ENCODE data around the gene KDF1.

The KDF1 gene

DNA sequence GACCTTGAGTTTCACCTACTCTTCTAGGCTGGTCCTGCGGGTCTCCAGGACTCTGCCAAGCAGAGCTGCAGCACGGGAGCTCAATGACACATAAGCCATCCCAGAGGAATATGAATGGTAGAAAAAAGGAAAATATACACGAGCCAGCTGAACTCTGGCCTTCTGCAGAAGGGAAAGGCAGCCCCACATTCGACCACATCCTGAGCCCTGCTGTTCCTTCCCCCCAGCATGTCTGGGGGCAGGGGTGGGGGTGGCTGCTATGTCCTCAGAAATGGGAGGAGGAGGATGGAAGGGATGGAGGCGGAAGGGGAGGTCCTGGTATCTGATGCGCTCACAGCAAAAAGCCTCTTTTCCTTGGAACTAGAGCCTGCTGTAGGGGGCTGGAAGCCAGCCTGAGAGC, 12.1 kb upstream of the KDF1 start:
- no peaks in the 10 kb centered on the region for H4K20me1 ChIP-seq (ENCODE audit: insufficient read depth, low read length)
- H3K4me2 ChIP-seq (ENCODE audit: low read length): no peak overlapping the region
- TF ChIP-seq EZH2phosphoT487 (IDR thresholded peaks at IDR 0.05; ENCODE audit: low read depth): no peak
- TF ChIP-seq, protein P1, sequence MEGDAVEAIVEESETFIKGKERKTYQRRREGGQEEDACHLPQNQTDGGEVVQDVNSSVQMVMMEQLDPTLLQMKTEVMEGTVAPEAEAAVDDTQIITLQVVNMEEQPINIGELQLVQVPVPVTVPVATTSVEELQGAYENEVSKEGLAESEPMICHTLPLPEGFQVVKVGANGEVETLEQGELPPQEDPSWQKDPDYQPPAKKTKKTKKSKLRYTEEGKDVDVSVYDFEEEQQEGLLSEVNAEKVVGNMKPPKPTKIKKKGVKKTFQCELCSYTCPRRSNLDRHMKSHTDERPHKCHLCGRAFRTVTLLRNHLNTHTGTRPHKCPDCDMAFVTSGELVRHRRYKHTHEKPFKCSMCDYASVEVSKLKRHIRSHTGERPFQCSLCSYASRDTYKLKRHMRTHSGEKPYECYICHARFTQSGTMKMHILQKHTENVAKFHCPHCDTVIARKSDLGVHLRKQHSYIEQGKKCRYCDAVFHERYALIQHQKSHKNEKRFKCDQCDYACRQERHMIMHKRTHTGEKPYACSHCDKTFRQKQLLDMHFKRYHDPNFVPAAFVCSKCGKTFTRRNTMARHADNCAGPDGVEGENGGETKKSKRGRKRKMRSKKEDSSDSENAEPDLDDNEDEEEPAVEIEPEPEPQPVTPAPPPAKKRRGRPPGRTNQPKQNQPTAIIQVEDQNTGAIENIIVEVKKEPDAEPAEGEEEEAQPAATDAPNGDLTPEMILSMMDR (IDR thresholded peaks at IDR 0.05; ENCODE audit: low read depth, low read length): no peak
- H3K79me2 ChIP-seq (ENCODE audit: low read length): no peaks in the 10 kb centered on the region
- H3K9me3 ChIP-seq (ENCODE audit: insufficient read depth, low read length): no peaks in the 10 kb centered on the region
- no peak overlapping the region for H3K4me3 ChIP-seq (ENCODE audit: low read length)
- H3K4me1 ChIP-seq (ENCODE audit: low read length): no peaks in the 10 kb centered on the region
- no peaks in the 10 kb centered on the region for H3K36me3 ChIP-seq (replicated peaks; ENCODE audit: low read depth, low read length)
- no peaks in the 10 kb centered on the region for H3K27me3 ChIP-seq (ENCODE audit: low read depth, low read length)
- H2AFZ ChIP-seq (ENCODE audit: low read depth, low read length): no peak overlapping the region
- H3K9ac ChIP-seq (ENCODE audit: low read length): no peak overlapping the region
- no peak overlapping the region for H3K27ac ChIP-seq (ENCODE audit: low read length)

DNA sequence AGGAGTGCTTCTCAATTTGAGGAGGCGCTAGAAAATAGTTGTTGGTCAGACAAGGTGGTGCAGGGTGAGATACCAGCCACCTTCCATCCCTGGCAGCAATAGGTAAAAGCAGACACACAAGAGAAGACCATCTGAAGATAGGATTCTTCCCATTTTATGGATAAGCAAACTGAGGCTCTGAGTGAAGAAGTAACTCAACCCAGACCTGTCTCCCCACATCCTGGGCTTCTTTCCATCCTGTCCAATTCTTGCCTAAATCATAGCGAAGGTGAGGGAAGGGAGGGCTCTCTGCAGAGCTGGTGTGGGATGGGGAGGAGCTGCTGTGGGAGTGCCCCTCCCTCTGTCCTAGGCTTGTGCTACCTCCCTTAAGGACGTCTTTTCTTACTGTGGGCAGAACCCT, 11.3 kb upstream of the KDF1 start:
- Histone ChIP-seq H3K4me2 (ENCODE audit: low read length) (no peak overlapping the region), H3K4me1 (ENCODE audit: low read length) (no peaks in the 10 kb centered on the region), H3K9me3 (ENCODE audit: insufficient read depth, low read length) (no peaks in the 10 kb centered on the region)

DNA sequence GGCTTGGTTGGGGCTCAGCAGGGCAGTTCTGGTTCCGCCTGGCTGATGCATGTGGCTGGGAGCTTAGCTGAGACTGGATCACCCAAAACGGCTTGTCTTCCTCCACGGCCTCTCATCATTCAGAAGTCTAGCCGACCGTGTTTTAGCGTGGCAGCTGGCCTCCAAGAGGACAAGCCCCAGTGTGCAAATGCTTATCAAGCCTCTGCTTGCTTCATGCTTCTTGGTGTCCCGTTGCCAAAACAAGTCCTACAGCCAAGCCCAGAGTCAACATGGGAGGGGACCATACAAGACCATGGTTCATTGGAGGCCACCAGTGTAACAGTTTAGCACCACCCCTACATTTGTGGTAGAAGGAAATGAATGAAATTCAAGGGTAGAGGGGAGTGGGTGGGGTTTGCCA, 10.5 kb upstream of the KDF1 start:
- Histone ChIP-seq H3K9ac (ENCODE audit: low read length) (no peak overlapping the region), H3K4me1 (ENCODE audit: low read length) (no peaks in the 10 kb centered on the region), H3K36me3 (replicated peaks; ENCODE audit: low read depth, low read length) (no peaks in the 10 kb centered on the region), H3K27ac (ENCODE audit: low read length) (no peak overlapping the region), H3K4me2 (ENCODE audit: low read length) (no peak overlapping the region), H3K4me3 (ENCODE audit: low read length) (no peak overlapping the region), H4K20me1 (ENCODE audit: insufficient read depth, low read length) (no peaks in the 10 kb centered on the region), H3K9me3 (ENCODE audit: insufficient read depth, low read length) (no peaks in the 10 kb centered on the region), H3K27me3 (ENCODE audit: low read depth, low read length) (no peaks in the 10 kb centered on the region), H3K79me2 (ENCODE audit: low read length) (no peaks in the 10 kb centered on the region), H2AFZ (ENCODE audit: low read depth, low read length) (no peak overlapping the region)
- no peak for TF ChIP-seq EZH2phosphoT487 (IDR thresholded peaks at IDR 0.05; ENCODE audit: low read depth)

More for the DNA sequence above, 11.3 kb upstream of the KDF1 start:
- no peaks in the 10 kb centered on the region for H3K36me3 ChIP-seq (replicated peaks; ENCODE audit: low read depth, low read length)
- TF ChIP-seq EZH2phosphoT487 (IDR thresholded peaks at IDR 0.05; ENCODE audit: low read depth): no peak
- TF ChIP-seq, protein P1 (IDR thresholded peaks at IDR 0.05; ENCODE audit: low read depth, low read length): no peak
- H3K27me3 ChIP-seq (ENCODE audit: low read depth, low read length): no peaks in the 10 kb centered on the region
- H3K79me2 ChIP-seq (ENCODE audit: low read length): no peaks in the 10 kb centered on the region
- no peak overlapping the region for H3K4me3 ChIP-seq (ENCODE audit: low read length)
- H3K27ac ChIP-seq (ENCODE audit: low read length): no peak overlapping the region
- no peak overlapping the region for H3K9ac ChIP-seq (ENCODE audit: low read length)
- H2AFZ ChIP-seq (ENCODE audit: low read depth, low read length): no peak overlapping the region
- no peaks in the 10 kb centered on the region for H4K20me1 ChIP-seq (ENCODE audit: insufficient read depth, low read length)

DNA sequence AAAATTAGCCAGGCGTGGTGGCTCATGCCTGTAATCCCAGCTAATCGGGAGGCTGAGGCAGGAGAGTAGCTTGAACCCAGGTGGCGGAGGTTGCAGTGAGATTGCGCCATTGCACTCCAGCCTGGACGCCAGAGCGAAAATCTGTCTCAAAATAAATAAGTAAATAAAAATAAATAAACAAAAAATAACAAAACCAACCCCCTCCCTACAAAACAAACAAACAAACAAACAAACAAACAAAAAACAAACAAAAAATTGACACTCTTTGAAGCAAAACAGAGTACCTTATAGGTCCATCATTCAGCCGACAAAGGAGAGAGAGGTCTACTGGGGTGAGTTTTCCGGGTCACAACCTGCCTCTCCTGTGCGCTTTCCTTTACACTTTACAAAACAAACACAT, 5.4 kb upstream of the KDF1 start:
- Histone ChIP-seq H2AFZ (ENCODE audit: low read depth, low read length) (no peak overlapping the region), H3K4me2 (ENCODE audit: low read length) (no peak overlapping the region), H3K4me1 (ENCODE audit: low read length) (no peaks in the 10 kb centered on the region), H4K20me1 (ENCODE audit: insufficient read depth, low read length) (no peaks in the 10 kb centered on the region), H3K27ac (ENCODE audit: low read length) (no peak overlapping the region), H3K36me3 (replicated peaks; ENCODE audit: low read depth, low read length) (no peaks in the 10 kb centered on the region), H3K9ac (ENCODE audit: low read length) (no peak overlapping the region), H3K9me3 (ENCODE audit: insufficient read depth, low read length) (no peaks in the 10 kb centered on the region), H3K27me3 (ENCODE audit: low read depth, low read length) (no peaks in the 10 kb centered on the region), H3K79me2 (ENCODE audit: low read length) (no peaks in the 10 kb centered on the region), H3K4me3 (ENCODE audit: low read length) (no peak overlapping the region)
- no peak for TF ChIP-seq EZH2phosphoT487 (IDR thresholded peaks at IDR 0.05; ENCODE audit: low read depth)
- TF ChIP-seq, protein P1 (IDR thresholded peaks at IDR 0.05; ENCODE audit: low read depth, low read length): no peak

DNA sequence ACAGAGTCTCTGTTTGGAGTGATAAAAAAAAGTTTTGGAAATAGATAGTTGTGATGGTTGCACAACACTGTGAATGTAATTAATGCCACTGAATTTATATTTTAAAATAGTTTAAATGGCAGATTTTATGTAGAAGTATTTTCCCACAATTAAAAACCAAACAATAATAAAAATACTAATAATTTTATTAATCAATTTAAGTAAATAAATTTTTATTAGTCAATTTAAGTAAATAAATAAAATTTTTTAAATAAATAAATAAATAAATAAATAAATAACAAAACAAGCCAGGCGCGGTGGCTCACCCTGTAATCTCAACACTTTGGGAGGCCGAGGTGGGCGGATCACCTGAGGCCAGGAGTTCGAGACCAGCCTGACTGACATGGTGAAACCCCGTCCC, 4.9 kb upstream of the KDF1 start:
- H3K4me3 ChIP-seq (ENCODE audit: low read length): no peak overlapping the region
- H3K27me3 ChIP-seq (ENCODE audit: low read depth, low read length): no peaks in the 10 kb centered on the region
- H3K9ac ChIP-seq (ENCODE audit: low read length): no peak overlapping the region
- H3K4me2 ChIP-seq (ENCODE audit: low read length): no peak overlapping the region
- no peak overlapping the region for H3K27ac ChIP-seq (ENCODE audit: low read length)
- TF ChIP-seq EZH2phosphoT487 (IDR thresholded peaks at IDR 0.05; ENCODE audit: low read depth): no peak
- TF ChIP-seq, protein P1 (IDR thresholded peaks at IDR 0.05; ENCODE audit: low read depth, low read length): no peak
- no peak overlapping the region for H2AFZ ChIP-seq (ENCODE audit: low read depth, low read length)
- H3K4me1 ChIP-seq (ENCODE audit: low read length): no peaks in the 10 kb centered on the region
- no peaks in the 10 kb centered on the region for H3K9me3 ChIP-seq (ENCODE audit: insufficient read depth, low read length)
- H4K20me1 ChIP-seq (ENCODE audit: insufficient read depth, low read length): no peaks in the 10 kb centered on the region
- no peaks in the 10 kb centered on the region for H3K79me2 ChIP-seq (ENCODE audit: low read length)
- no peaks in the 10 kb centered on the region for H3K36me3 ChIP-seq (replicated peaks; ENCODE audit: low read depth, low read length)
